Liver (tissue), 9 donors: ENCODE data around the gene PUS1. TPM values are rescaled to one million over a fixed set of nuclear protein-coding genes. Genes with fewer than 3 reads are reported as not detected.
"Not testable (repeated sequence)": the region's sequence is repeated elsewhere in the genome, so short reads cannot be mapped to it uniquely, and the experiment has no call there.

Source experiments
- DNase-seq: peaks from one replicate; pipeline ENCODE4 v3.0.0-alpha.2; 2017; ENCODE audit warnings: low spot score
- H3K27ac ChIP-seq, 2 donors: one replicate each; pipeline ENCODE4 v1.7.0; 2013; ENCODE audit warnings: inconsistent platforms in 2 of 2, low read length in 2 of 2, control low read depth in 1 of 2, low read depth in 1 of 2, mild to moderate bottlenecking in 1 of 2
- H3K27me3 ChIP-seq, 4 donors: one replicate each; pipeline versions ENCODE4 v1.6.1 to v1.7.0; 2013; ENCODE audit warnings: low read length in 3 of 4, inconsistent platforms in 1 of 4, mild to moderate bottlenecking in 1 of 4, moderate library complexity in 1 of 4; ENCODE audit not compliant: control insufficient read depth in 4 of 4, insufficient read depth in 4 of 4
- H3K36me3 ChIP-seq, 4 donors: one replicate each; pipeline versions ENCODE4 v1.6.1 to v1.7.0; 2013; ENCODE audit warnings: low read length in 3 of 4, mild to moderate bottlenecking in 3 of 4, low read depth in 1 of 4, moderate library complexity in 1 of 4; ENCODE audit not compliant: control insufficient read depth in 4 of 4, insufficient read depth in 3 of 4
- H3K4me1 ChIP-seq, 4 donors: one replicate each; pipeline versions ENCODE4 v1.6.1 to v1.7.0; 2013; ENCODE audit warnings: low read length in 3 of 4, mild to moderate bottlenecking in 3 of 4, moderate library complexity in 1 of 4; ENCODE audit not compliant: control insufficient read depth in 4 of 4, insufficient read depth in 4 of 4
- H3K4me3 ChIP-seq, 3 donors: one replicate each; pipeline versions ENCODE4 v1.6.1 to v1.7.0; 2013; ENCODE audit warnings: low read length in 3 of 3, control low read depth in 1 of 3, low read depth in 1 of 3, mild to moderate bottlenecking in 1 of 3
- H3K9ac ChIP-seq, 2 donors: one replicate each; pipeline ENCODE4 v1.7.0; 2013; ENCODE audit warnings: low read length in 2 of 2, mild to moderate bottlenecking in 2 of 2, moderate library complexity in 2 of 2, control low read depth in 1 of 2, low read depth in 1 of 2
- H3K9me3 ChIP-seq, 4 donors: one replicate each; pipeline versions ENCODE4 v1.6.1 to v1.7.0; 2013; ENCODE audit warnings: low read length in 3 of 4; ENCODE audit not compliant: control insufficient read depth in 4 of 4
- ATF3 ChIP-seq: IDR thresholded peaks from 2 replicates; pipeline ENCODE4 v1.6.1; 2016; ENCODE audit warnings: antibody characterized with exemption
- FOXA2 ChIP-seq: IDR thresholded peaks from 2 replicates; pipeline ENCODE4 v1.6.1; 2016; ENCODE audit warnings: antibody characterized with exemption
- GABPA ChIP-seq, 2 donors: IDR thresholded peaks in 1 of 2; conservative IDR thresholded peaks in 1 of 2; 2 replicates each; pipeline ENCODE4 v1.6.1; 2016; ENCODE audit warnings: antibody characterized with exemption in 2 of 2, mild to moderate bottlenecking in 1 of 2, moderate library complexity in 1 of 2
- HNF4A ChIP-seq, 2 donors: conservative IDR thresholded peaks; 2 replicates each; pipeline ENCODE4 v1.6.1; 2016; ENCODE audit warnings: antibody characterized with exemption in 2 of 2, mild to moderate bottlenecking in 2 of 2
- JUND ChIP-seq, 2 donors: IDR thresholded peaks; 2 replicates each; pipeline ENCODE4 v1.6.1; 2016; ENCODE audit warnings: antibody characterized with exemption in 2 of 2
- NR2F2 ChIP-seq: IDR thresholded peaks from 2 replicates; pipeline ENCODE4 v1.6.1; 2016; ENCODE audit warnings: antibody characterized with exemption
- RAD21 ChIP-seq, 2 donors: IDR thresholded peaks; 2 replicates each; pipeline ENCODE4 v1.6.1; 2016; ENCODE audit warnings: antibody characterized with exemption in 2 of 2, mild to moderate bottlenecking in 2 of 2
- SP1 ChIP-seq: IDR thresholded peaks from 2 replicates; pipeline ENCODE4 v1.6.1; 2018; ENCODE audit warnings: antibody characterized with exemption, mild to moderate bottlenecking
- TAF1 ChIP-seq: conservative IDR thresholded peaks from 2 replicates; pipeline ENCODE4 v1.6.1; 2016; ENCODE audit warnings: antibody characterized with exemption, mild to moderate bottlenecking
- YY1 ChIP-seq: IDR thresholded peaks from 2 replicates; pipeline ENCODE4 v1.6.1; 2016; ENCODE audit warnings: antibody characterized with exemption, mild to moderate bottlenecking
- WGBS: extraction: QIAGEN DNeasy Blood & Tissue Kit; methylation state at CpG from one replicate; pipeline ENCODE4 v1.1.7; 2013; 5-methylcytosine and 5-hydroxymethylcytosine counted together
- polyA plus RNA-seq, 2 donors: library from polyadenylated mRNA; stranded (reverse) in 1 of 2; unstranded in 1 of 2; fragments of 200-250 nt in 1 of 2; fragments of >200 nt in 1 of 2; fragmentation: Nextera tagmentation in 1 of 2; extraction: Ambion mirVana in 1 of 2; gene quantifications; one replicate each; pipeline versions ENCODE4 v1.2.1 to v1.2.3, GENCODE V29; 2013 to 2015
- total RNA-seq, 2 donors: library from RNA; depleted of rRNA; stranded (reverse); fragments of >200 nt; gene quantifications; one replicate each; pipeline ENCODE4 v1.2.3, GENCODE V29; 2014
- TF ChIP-seq, protein P1 (sequence below): IDR thresholded peaks from 2 replicates; pipeline ENCODE4 v1.6.1; 2016; ENCODE audit warnings: antibody characterized with exemption
- TF ChIP-seq, protein P2 (sequence below): IDR thresholded peaks from 2 replicates; pipeline ENCODE4 v1.6.1; 2016; ENCODE audit warnings: antibody characterized with exemption, mild to moderate bottlenecking
- TF ChIP-seq, protein P3 (sequence below): fragments of 150-350 bp; IDR thresholded peaks from 2 replicates; pipeline ENCODE4 v1.5.1; 2017; ENCODE audit warnings: improper control_type of control experiment, low read depth, low read length; ENCODE audit not compliant: missing input control
- donor health status: healthy.
- donor health status: healthy.
- donor health status: healthy.
- donor health status: healthy.
- donor health status: healthy.

Gene PUS1
- total and polyA plus RNA-seq, 4 donors: 6.1 to 24.4 (median 10.7) TPM

- Histone ChIP-seq H3K9ac (no peak overlapping the region), H3K27ac (no peak overlapping the region)
- no peak for DNase-seq
Measured at GRCh38 chr12:131883521-131883900, 45.6 kb upstream of the PUS1 start.

GRCh38 chr12:131885076-131885475, 44.0 kb upstream of the PUS1 start:
- DNase-seq, H3K4me1 ChIP-seq, H3K4me3 ChIP-seq, H3K27me3 ChIP-seq, H3K36me3 ChIP-seq, H3K9me3 ChIP-seq, H3K9ac ChIP-seq, H3K27ac ChIP-seq: not testable (repeated sequence)
- 93% methylated on average over 8 of the region's 8 CpGs for WGBS

More at GRCh38 chr12:131883521-131883900, 45.6 kb upstream of the PUS1 start:
- Histone ChIP-seq H3K36me3 (no peaks in the 10 kb centered on the region), H3K27me3 (no peaks in the 10 kb centered on the region), H3K9me3 (peaks cover 0 to 4% (median under 1%) of the 10 kb centered on the region in 4 donors), H3K4me1 (no peaks in the 10 kb centered on the region), H3K4me3 (no peak overlapping the region)
- TF ChIP-seq FOXA2 (no peak), ATF3 (no peak), YY1 (no peak), SP1 (no peak), JUND (IDR thresholded peaks at IDR 0.05) (no peak), NR2F2 (no peak), HNF4A (conservative IDR thresholded peaks at IDR 0.05) (no peak), GABPA (IDR thresholded peaks at IDR 0.05 in 1 of 2, conservative IDR thresholded peaks at IDR 0.05 in 1 of 2) (no peak), TAF1 (no peak), RAD21 (IDR thresholded peaks at IDR 0.05) (no peak)
- TF ChIP-seq, protein P1, sequence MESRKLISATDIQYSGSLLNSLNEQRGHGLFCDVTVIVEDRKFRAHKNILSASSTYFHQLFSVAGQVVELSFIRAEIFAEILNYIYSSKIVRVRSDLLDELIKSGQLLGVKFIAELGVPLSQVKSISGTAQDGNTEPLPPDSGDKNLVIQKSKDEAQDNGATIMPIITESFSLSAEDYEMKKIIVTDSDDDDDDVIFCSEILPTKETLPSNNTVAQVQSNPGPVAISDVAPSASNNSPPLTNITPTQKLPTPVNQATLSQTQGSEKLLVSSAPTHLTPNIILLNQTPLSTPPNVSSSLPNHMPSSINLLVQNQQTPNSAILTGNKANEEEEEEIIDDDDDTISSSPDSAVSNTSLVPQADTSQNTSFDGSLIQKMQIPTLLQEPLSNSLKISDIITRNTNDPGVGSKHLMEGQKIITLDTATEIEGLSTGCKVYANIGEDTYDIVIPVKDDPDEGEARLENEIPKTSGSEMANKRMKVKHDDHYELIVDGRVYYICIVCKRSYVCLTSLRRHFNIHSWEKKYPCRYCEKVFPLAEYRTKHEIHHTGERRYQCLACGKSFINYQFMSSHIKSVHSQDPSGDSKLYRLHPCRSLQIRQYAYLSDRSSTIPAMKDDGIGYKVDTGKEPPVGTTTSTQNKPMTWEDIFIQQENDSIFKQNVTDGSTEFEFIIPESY: no peak
- TF ChIP-seq, protein P2, sequence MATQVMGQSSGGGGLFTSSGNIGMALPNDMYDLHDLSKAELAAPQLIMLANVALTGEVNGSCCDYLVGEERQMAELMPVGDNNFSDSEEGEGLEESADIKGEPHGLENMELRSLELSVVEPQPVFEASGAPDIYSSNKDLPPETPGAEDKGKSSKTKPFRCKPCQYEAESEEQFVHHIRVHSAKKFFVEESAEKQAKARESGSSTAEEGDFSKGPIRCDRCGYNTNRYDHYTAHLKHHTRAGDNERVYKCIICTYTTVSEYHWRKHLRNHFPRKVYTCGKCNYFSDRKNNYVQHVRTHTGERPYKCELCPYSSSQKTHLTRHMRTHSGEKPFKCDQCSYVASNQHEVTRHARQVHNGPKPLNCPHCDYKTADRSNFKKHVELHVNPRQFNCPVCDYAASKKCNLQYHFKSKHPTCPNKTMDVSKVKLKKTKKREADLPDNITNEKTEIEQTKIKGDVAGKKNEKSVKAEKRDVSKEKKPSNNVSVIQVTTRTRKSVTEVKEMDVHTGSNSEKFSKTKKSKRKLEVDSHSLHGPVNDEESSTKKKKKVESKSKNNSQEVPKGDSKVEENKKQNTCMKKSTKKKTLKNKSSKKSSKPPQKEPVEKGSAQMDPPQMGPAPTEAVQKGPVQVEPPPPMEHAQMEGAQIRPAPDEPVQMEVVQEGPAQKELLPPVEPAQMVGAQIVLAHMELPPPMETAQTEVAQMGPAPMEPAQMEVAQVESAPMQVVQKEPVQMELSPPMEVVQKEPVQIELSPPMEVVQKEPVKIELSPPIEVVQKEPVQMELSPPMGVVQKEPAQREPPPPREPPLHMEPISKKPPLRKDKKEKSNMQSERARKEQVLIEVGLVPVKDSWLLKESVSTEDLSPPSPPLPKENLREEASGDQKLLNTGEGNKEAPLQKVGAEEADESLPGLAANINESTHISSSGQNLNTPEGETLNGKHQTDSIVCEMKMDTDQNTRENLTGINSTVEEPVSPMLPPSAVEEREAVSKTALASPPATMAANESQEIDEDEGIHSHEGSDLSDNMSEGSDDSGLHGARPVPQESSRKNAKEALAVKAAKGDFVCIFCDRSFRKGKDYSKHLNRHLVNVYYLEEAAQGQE: no peak
- TF ChIP-seq, protein P3, sequence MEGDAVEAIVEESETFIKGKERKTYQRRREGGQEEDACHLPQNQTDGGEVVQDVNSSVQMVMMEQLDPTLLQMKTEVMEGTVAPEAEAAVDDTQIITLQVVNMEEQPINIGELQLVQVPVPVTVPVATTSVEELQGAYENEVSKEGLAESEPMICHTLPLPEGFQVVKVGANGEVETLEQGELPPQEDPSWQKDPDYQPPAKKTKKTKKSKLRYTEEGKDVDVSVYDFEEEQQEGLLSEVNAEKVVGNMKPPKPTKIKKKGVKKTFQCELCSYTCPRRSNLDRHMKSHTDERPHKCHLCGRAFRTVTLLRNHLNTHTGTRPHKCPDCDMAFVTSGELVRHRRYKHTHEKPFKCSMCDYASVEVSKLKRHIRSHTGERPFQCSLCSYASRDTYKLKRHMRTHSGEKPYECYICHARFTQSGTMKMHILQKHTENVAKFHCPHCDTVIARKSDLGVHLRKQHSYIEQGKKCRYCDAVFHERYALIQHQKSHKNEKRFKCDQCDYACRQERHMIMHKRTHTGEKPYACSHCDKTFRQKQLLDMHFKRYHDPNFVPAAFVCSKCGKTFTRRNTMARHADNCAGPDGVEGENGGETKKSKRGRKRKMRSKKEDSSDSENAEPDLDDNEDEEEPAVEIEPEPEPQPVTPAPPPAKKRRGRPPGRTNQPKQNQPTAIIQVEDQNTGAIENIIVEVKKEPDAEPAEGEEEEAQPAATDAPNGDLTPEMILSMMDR: no peak
- WGBS: 91% methylated on average over 4 of the region's 4 CpGs
